ENCODE measurements around the gene SLC4A8. TPM values are rescaled to one million over a fixed set of nuclear protein-coding genes. Genes with fewer than 3 reads are reported as not detected.

The SLC4A8 gene
- polyA plus RNA-seq, 1 donor (not counting 4 experiments of a cell fraction or from before 2014, with no cell fraction given) = 2.3 TPM

DNA sequence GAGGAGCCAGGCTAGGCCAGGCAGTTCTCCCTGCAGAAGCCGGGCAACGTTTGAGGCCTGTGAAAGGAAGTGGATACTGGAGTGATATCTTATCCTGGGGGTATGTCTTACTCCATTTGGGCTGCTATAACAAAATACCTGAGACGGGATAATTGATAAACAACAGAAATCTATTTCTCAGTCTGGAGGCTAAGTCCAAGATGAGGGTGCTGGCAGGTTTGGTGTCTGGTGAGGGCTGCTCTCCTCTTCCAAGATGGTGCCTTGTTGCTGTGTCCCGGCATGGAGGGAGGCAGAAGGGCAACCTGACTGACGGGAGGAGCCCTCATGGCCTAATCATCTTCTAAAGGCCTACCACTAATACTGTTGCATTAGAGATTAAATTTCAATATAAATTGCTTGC, 17.8 kb upstream of the SLC4A8 start:
- H3K27ac ChIP-seq (ENCODE audit: control insufficient read depth, insufficient read depth, low read length) = no peak overlapping the region
- TF ChIP-seq EZH2 (IDR thresholded peaks at IDR 0.05; ENCODE audit: low read length) (no peak), CTCF (optimal IDR thresholded peaks at IDR 0.05 in 1 of 3, IDR thresholded peaks at IDR 0.05 in 1 of 3, conservative IDR thresholded peaks at IDR 0.05 in 1 of 3; ENCODE audit: extremely low read depth in 1 of 3, insufficient read depth in 2 of 3, low read length in 3 of 3) (no peak)
- no peak overlapping the region for H3K4me2 ChIP-seq (ENCODE audit: control insufficient read depth, extremely low read depth, insufficient read depth, low read depth, low read length)
- H3K4me1 ChIP-seq (ENCODE audit: control insufficient read depth, extremely low read depth, insufficient read depth, low read length) = no peaks in the 10 kb centered on the region
- no peak overlapping the region for H2AFZ ChIP-seq (ENCODE audit: control insufficient read depth, low read length)
- DNase-seq (ENCODE audit: low read depth, low spot score) = no peak
- FAIRE-seq = no peak
- H3K36me3 ChIP-seq (ENCODE audit: control insufficient read depth in 2 of 2, extremely low read depth in 1 of 2, insufficient read depth in 2 of 2, low read length in 2 of 2) = no peaks in the 10 kb centered on the region
- H3K27me3 ChIP-seq (ENCODE audit: control insufficient read depth, extremely low read depth, insufficient read depth, low read length) = no peaks in the 10 kb centered on the region
- no peaks in the 10 kb centered on the region for H3K9me3 ChIP-seq (ENCODE audit: control insufficient read depth, low read depth, low read length)
- H3K9me1 ChIP-seq (ENCODE audit: control insufficient read depth, extremely low read depth, insufficient read depth, low read length) = no peaks in the 10 kb centered on the region
- dilution Hi-C loops (cut with MboI; ENCODE audit: extremely low pct_ligation_motif_present, low sequenced_read_pairs) = no loop called here
- H4K20me1 ChIP-seq (ENCODE audit: control insufficient read depth, extremely low read depth, insufficient read depth, low read length) = no peaks in the 10 kb centered on the region
- H3K79me2 ChIP-seq (ENCODE audit: control insufficient read depth, insufficient read depth, low read length) = no peaks in the 10 kb centered on the region
- H3K9ac ChIP-seq (ENCODE audit: control insufficient read depth, extremely low read depth, insufficient read depth, low read length) = no peak overlapping the region
- H3K4me3 ChIP-seq (ENCODE audit: control insufficient read depth in 2 of 3, extremely low read depth in 1 of 3, insufficient read depth in 2 of 3, low read depth in 1 of 3, low read length in 3 of 3) = no peak overlapping the region

DNA sequence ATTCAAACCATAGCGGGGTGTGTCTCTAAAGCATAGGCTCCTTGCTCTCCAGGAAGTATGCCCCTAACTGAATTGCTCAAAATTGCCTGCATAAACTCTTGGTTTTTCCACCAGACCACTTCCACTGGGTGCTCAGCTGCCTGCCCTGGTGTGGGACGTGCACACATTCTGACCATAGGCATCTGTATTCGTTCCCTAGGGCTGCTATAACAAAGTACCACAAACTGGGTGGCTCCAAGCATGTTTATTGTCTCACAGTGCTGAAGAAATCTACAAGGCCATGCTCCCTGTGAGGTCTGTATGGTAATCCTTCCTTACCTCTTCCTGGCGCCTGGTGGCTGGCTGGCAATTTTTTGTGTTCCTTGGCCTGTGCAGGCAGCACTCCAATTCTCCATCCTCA, 17.0 kb upstream of the SLC4A8 start:
- TF ChIP-seq EZH2 (IDR thresholded peaks at IDR 0.05; ENCODE audit: low read length) (no peak), CTCF (optimal IDR thresholded peaks at IDR 0.05 in 1 of 3, IDR thresholded peaks at IDR 0.05 in 1 of 3, conservative IDR thresholded peaks at IDR 0.05 in 1 of 3; ENCODE audit: extremely low read depth in 1 of 3, insufficient read depth in 2 of 3, low read length in 3 of 3) (no peak)
- no peak overlapping the region for H3K4me3 ChIP-seq (ENCODE audit: control insufficient read depth in 2 of 3, extremely low read depth in 1 of 3, insufficient read depth in 2 of 3, low read depth in 1 of 3, low read length in 3 of 3)
- H3K79me2 ChIP-seq (ENCODE audit: control insufficient read depth, insufficient read depth, low read length) = no peaks in the 10 kb centered on the region
- no peaks in the 10 kb centered on the region for H4K20me1 ChIP-seq (ENCODE audit: control insufficient read depth, extremely low read depth, insufficient read depth, low read length)
- H3K36me3 ChIP-seq (ENCODE audit: control insufficient read depth in 2 of 2, extremely low read depth in 1 of 2, insufficient read depth in 2 of 2, low read length in 2 of 2) = no peaks in the 10 kb centered on the region
- DNase-seq (ENCODE audit: low read depth, low spot score) (no peak), FAIRE-seq (no peak)
- H3K27ac ChIP-seq (ENCODE audit: control insufficient read depth, insufficient read depth, low read length) = no peak overlapping the region
- H3K4me1 ChIP-seq (ENCODE audit: control insufficient read depth, extremely low read depth, insufficient read depth, low read length) = no peaks in the 10 kb centered on the region
- no peaks in the 10 kb centered on the region for H3K9me1 ChIP-seq (ENCODE audit: control insufficient read depth, extremely low read depth, insufficient read depth, low read length)
- no peak overlapping the region for H2AFZ ChIP-seq (ENCODE audit: control insufficient read depth, low read length)
- dilution Hi-C loops (cut with MboI; ENCODE audit: extremely low pct_ligation_motif_present, low sequenced_read_pairs) = no loop called here
- no peak overlapping the region for H3K9ac ChIP-seq (ENCODE audit: control insufficient read depth, extremely low read depth, insufficient read depth, low read length)
- no peaks in the 10 kb centered on the region for H3K27me3 ChIP-seq (ENCODE audit: control insufficient read depth, extremely low read depth, insufficient read depth, low read length)
- H3K4me2 ChIP-seq (ENCODE audit: control insufficient read depth, extremely low read depth, insufficient read depth, low read depth, low read length) = no peak overlapping the region
- no peaks in the 10 kb centered on the region for H3K9me3 ChIP-seq (ENCODE audit: control insufficient read depth, low read depth, low read length)
